ENCODE results near the gene IGFALS.

Gene IGFALS

DNA sequence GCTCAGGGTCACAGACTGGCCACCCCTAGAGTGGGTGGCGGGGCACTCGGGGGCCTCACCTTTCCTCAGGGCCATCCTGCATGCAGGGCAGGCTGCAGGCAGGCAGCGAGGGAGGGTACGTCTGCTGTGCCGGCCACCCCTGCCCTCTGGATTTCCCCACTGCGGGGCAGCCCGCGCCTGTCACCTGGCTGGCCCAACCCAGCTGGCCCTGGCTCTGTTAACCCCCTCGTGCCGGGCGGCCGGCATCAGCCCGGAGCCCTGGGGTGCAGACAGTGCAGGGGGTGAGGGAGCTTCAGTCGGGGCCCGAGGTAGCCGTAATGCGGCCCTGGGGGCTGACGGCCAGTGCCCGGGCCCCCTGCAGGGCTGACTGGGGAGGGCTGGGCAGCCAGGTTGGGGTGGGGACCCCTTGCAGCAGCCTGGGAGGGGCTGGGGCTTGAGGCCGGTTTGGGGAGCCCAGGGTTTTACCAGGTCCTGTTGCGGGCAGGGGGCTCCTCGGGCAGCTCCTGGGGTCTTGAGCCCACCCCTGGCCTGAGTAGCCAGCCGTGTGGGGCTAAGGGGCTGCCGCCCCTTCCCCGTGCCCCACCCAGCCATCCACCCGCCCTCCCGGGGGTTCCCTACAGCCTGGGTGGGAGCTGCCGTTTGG is at the start of gene IGFALS:
Gene IGFALS, minus strand, starts transcription at position 128 of the 643 bp plus-strand sequence. Its CDS starts 53 bp downstream, at position 75.
- FAIRE-seq: no peak

DNA sequence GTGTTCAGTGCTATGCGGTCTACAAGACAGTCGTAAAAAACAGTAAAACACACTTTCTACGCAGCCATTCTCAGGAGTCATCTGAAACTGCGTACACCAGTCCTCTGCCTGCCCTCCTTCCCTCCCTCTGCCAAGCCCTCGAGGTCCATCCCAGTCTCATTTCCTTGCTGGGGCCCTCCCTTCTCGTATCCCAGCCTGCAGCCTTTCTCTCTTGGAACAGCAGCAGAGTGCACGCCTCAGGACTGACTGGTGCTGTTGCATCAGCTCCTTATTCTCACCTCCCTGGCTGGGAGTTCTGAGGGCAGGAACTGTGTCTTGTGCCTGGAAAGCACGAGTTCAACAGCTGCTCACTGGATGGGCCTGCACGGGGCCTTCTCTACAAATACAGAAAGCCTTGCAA is 46.0 kb upstream of the IGFALS start:
- no peak for FAIRE-seq

DNA sequence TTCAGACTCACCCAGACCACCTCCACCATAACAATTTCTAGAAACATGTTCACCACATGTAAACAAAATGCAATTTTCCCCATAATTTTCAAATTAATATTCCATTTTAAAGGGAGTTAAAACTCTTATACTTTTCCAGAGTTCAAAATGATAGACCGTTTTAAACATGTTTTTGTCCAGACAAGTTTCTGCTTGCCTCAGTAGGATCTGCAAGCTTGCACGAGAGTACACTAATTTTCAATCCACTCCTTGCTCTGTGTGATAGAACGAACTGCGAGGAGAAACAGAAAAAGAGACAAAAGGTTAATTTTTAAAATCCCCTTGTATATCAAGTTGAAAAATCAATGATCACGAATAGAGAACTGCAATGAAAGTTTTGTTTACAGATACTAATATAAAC is 40.6 kb upstream of the IGFALS start:
- FAIRE-seq: no peak

DNA sequence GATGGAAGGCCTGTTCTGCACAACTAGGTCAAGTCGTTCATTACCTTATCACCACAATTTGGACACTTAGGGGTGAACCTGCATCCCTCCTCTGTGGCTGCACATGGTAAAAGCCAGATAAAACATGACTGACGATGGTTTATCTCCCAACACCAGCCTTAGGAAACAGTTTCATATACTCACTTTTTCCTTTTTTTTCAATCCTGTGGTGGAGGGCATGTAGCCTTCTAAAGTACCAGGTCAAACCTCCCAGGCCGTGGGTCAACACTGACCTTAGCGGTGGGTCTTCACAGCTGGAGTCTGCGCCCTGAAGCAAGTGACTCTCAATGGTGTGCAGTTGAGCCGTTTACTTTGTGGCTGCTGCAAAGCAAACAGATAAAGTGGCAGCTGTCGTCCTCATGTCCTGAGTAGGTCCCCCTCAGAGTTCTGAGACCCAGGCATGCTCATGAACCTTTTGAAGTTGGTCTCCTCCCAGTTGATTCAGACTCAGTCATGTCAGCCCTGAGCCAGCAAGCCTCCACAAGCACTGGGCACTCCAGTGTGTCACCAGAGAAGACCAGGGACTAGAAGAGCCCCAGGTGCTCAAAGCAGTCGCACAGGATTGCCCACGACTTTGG is 39.4 kb upstream of the IGFALS start:
- no peak for FAIRE-seq

DNA sequence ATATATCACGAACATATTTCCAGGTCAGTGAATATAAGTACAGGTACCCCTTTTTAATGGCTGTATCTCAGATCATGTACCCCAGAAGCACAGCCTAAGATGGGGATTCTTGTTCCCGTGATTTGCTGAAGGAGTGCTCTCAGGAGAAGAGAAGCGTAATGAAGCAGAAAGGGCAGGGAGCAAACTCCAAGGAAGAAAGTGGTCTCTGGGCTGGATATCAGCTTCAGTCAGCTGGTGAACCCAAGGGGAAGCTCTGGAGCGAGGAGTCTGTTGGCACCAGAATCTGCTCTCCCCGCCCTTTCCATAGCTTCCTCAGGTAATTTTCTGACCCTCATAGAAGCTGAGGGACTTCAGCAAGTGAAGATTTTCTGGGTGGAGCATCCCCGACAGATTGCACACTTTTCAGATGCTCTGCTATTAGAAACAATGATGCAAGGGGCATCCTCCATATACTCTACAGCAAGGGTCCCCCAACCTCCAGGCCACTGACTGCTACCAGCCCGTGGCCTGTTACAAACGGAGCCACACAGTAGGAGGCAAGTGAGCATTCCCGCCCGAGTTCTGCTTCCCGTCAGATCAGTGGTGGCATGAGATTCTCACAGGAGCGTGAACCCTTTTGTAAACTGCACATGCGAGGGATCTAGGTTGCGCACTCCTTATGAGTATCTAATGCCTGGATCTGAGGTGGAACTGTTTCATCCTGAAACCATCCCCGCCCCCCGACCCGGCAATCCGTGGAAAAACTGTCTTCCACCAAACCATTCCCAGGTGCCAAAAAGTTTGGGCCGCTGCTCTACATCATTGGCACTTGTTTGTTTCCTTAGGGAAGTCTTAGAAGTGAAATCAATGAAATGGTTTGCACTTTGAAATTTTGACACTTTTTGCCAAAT is 37.9 kb upstream of the IGFALS start:
- no peak for FAIRE-seq

DNA sequence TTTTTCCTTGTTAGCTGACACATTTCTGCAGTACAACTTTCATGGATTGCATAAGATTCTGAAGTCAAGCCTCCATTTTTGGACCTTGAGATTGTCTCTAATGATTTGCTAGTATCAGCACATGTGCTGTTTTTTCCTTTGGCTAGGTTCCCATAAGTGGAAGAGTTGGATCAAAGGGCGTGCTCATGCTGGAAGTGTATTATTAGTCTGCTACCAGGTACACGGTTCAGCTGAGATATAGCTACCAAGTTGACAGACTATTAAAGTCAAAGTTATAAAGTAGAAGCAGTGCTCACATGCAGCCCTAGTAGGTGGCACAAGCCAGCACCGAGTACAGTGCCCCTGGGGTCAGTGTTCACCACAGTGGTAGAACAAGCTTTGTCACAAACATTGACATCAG is 36.7 kb upstream of the IGFALS start:
- FAIRE-seq: no peak

DNA sequence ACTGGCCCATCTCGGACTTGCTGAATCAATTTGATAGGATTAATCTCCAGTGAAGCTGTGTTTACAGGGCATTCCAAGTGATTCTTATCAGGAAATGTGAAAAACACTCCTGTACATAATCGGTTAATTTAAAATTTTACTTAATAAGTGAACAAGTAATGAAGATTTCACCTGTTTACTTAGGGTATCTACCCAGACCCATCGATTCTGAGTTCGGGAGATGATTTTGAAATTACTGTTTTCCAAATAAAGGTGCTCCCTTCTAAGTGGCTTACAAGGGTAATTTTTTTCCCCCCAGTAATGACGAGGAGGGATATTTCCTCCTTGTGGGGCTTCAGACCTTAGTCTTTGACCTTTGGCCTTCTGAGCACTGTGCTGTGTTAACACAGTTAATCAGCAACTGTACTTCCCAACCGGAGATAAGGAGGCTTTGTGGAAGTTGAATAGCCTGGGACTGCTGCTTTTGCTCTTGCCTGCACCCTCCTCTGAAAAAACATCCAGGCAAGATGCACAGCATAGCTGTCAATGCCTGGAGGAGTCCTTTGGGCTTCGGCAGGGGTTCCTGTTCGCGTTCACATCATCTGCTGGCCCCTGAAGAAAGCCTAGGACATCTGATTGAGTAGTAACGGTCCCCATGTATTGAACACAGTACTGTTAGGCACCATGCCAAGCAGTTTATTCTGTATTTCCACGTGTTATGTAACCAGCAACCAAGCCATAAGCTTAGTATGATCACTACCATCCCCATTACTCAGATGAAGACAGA is 35.3 kb upstream of the IGFALS start:
- no peak for FAIRE-seq

DNA sequence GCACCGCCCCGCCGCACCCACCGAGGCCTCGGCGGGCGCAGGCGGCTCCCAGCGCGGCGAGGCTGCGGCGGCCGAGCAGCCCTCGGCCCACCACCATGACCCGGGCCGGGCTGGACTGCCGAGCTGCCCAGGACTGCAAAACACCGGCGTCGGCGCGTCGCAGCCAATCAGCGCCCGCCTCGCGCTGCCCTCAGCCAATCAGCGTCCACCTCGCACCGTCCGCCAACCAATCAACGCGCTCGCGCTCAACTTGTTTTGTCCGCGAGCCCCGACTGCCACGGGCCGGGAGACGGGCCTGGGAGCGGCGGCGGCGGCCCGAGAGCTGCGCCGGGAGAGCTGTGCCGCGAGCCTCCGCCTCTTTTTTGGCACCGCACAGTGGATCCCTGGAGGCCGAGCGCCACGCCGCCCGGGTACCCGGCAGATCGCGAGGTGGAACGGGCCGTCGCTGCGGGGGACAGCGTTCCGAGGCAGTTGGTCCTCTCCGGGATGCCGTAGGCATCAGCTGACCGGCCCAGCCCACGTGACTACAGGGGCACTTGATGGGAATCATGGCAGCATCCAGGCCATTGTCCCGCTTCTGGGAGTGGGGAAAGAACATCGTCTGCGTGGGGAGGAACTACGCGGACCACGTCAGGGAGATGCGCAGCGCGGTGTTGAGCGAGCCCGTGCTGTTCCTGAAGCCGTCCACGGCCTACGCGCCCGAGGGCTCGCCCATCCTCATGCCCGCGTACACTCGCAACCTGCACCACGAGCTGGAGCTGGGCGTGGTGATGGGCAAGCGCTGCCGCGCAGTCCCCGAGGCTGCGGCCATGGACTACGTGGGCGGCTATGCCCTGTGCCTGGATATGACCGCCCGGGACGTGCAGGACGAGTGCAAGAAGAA is 33.4 kb upstream of the IGFALS start, which contains the start of the genes FAHD1 and HAGH:
Gene FAHD1, plus strand, starts transcription at position 516 of the 883 bp plus-strand sequence. Its CDS starts 33 bp downstream, at position 549.
Gene HAGH, minus strand, starts transcription at position 135 of the 883 bp plus-strand sequence. Its CDS starts 38 bp downstream, at position 97.
- no peak for FAIRE-seq

DNA sequence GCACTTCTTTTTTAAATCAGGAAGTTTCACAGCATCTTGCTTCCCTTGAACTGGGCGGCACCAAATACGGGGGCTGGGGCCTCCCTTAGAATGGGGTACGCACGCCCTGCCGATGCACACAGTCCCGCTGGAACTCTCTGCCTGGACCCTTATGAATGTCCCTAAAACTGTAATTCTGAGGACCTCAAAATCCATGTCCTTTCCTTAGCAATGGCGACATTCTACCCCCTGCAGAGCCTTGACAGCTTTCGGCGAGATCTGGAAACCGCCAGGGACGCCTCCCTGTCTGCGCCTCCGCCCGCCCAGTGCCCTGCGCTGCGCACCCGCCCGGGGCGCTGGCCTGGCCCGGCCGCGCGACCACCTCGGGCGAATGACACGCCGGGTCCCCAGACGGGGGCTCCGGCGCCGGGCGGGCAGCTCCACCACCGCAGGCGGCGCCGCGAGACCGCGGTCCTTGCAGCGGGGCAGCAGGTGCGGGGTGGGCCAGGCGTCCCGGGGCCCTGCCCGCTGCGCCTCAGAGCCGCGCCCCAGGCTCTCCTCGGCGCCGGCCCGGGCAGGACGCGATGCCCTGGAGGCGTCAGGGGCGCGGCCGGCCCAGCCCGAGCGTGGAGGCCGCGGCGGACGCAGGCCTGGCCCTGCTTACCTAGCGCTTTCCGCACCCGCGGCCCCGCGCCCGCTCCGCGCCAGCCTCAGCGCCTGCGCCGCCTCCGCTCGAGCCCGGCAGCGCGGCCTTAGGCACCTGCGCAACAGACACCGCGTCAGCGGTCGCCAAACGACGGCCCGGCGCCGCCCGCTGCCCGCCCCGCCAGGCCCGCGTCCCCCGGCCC is 32.6 kb upstream of the IGFALS start:
- FAIRE-seq: no peak

DNA sequence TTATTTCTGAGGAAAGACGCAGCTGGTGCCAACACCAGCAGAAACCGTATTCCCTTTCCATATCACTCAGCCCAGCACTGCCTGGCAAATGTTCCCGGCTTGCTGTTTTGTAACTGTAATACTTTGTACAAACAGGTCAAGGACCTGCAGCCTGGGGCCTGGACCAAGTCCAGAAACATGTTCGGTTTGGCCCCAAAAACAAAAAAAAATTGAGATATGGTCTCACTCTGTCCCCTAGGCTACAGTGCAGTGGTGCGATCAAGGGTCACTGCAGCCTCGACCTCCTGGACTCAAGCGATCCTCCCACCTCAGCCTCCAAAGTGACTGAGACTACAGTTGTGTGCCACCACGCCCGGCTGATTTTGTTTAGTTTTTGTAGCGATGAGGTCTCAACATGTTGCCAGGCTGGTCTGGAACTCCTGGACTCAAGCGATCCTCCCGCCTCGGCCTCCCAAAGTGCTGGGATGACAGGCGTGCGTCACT is 31.9 kb upstream of the IGFALS start:
- FAIRE-seq: no peak

DNA sequence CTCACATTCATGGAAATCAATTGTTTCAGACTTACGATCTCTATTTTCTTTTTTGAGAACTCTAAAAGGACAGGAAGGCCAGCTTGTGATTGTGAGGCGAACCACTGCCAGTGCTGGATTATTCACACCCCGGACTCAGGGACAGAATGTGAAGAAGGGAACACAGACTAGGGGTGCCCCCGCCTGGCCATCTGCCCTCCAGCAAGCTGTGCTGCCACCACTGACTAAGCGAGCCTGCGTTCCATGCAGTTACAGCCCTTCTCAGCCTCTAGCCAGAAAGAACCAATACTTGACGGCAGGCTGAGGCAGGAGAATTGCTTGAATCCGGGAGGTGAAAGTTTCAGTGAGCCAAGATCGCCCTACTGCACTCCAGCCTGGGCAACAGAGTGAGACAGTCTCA is 30.3 kb upstream of the IGFALS start:
- FAIRE-seq: no peak

DNA sequence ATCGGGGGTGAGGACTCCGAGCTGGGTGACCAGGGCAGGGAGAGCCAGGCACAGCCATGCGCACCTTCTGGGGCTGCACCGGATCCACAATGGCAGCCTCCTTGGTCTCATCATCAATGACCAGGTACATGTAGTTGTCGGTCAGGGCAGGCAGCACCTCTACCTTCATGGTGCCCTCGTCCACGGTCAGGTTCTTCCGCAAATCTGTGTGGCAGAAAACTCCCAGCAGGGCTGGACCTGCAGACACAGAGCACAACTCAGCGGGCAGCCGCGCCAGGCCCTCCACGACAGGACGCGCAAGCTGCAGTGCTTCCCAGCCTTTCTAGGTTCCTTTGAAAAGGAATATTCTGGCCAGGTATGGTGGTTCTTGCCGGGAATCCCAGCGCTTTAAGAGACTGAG is 29.3 kb upstream of the IGFALS start:
- no peak for FAIRE-seq

DNA sequence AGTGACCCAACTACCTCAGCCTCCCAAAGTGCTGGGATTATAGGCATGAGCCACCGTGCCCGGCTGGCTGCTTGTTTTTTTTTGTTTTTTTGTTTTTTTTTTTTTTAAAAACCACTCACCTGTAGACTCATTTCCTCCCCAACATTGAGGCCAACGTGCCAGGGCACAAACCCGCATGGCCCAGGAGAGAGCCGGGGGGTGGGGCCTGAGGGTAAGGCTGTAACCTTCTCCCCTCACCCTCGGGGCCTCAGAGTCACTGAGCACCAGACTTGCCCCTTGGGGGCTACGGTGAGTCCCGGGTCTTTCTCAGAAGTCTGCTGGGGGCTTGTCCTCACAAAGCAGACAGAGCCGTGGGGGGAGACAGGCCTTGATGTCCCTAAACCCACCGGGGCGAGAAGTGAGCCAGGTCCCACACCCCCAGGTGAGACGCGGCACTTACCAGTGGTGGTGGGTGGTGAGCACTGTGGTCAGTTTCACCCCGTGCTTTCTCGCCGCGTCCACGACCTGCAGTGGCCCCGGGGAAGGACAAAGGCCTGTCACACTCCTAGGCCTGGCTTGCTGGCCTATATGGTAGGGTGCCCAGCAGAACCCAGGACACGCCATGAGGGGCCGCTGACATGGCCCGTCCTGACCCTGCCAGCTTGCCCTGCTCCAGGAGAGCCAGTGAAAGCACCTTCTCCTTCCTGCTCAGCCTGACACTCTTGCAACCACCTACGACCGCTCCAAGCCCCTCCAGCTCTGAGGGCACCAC is 28.5 kb upstream of the IGFALS start:
- FAIRE-seq: no peak

DNA sequence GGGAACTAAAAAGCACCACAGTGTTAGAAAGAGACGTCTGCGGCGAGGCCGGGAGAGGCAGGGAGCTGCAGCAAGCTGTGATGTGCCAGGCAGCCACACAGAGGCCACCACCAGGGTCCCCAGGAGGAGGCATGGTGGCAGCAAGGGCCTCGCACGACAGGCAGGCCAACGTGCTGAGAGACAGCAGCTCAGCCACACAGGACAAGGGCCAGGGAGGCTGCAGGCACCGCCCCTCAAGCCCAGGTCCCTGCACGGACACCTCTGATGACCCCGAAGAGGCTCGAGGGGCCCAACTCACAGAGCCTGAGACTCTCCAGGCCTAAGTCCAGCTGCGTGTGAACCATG is 27.4 kb upstream of the IGFALS start:
- FAIRE-seq: no peak

DNA sequence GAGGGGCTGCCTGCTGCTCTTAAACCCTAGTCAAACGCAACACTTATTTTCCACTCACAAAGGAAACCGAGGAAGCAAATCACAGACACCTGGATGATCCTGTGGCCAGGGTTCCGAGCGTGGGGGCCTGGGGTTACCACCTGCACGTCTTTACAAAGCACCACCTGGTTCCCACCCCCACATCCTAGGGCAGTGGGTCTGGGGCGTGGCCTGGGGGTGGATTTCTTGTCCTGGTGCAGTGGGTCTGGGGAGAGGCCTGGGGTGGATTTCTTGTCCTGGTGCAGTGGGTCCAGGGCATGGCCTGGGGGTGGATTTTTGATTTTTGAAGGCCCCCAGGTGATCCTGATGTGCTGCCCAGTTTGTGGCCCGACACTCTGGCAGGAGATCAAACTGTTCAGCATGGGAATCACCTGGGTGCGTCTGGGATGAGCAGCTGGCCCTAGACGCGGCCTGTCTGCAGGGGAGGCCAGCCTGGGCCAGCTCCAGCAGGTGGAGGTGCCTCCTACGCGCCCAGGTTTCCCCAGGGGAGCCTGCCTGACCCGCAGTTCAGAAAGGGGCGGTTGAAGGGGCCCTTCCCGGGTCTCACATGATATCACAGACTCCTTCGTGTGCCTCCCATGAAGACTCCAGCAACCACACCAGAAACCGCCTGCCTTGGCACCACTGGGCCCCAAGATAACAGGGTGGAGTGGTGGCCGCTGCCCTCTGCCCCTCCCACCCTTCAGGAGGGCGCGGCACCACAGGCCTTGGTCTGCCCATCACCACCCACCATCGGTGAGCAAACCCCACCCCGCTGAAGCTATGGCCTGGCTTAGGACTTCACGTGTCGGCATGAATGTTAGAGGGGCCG is 26.8 kb upstream of the IGFALS start:
- no peak for FAIRE-seq

DNA sequence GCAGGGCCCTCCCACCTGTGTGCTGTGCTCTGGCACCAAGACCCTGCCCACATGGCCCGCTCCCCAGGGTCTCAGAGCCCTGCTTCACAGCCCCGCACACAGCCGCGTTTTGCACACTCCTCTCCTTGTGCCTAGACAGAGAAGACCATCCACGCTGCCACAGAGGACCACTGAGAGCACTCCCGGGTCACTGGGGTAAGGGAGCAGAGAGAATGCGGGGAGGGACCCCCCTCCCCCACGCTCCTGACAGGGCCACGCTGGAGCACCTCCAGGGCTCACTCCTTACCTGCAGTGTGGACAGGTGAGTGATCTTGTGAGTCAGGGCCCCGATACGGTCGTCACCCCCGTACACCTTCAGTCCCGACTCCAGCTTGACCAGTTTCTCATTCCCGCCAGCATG is 26.1 kb upstream of the IGFALS start:
- FAIRE-seq: no peak

DNA sequence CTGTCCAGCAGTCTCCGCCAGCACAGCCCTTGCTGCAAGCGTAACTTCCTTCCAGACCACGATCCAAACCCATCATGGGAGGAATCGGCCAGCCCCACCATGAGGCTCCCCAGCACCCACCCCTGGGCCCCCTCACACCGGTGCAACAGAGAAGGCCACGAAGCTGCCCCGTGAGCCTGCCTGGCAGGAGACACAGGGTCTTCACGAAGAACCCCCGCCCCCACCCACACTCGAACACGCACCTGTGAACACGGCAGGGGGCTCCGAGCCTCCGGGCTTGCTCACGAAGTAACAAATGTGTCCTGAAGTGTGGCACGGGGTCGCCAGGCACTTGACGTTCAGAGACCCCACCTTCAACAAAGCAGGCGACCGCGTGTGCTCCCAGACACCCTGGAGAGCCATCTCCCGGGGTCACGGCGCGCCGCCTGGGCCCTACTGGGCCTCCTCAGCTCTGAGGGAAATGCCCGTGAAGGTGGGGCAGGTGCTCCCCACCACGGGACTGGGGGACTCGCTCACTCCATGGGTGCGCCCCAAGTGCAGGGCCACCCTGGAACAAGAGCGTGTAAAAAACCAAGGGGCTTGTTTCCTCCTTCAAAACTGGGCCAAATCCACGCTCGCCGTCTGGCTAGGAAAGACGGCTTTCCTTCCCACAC is 25.5 kb upstream of the IGFALS start:
- no peak for FAIRE-seq

DNA sequence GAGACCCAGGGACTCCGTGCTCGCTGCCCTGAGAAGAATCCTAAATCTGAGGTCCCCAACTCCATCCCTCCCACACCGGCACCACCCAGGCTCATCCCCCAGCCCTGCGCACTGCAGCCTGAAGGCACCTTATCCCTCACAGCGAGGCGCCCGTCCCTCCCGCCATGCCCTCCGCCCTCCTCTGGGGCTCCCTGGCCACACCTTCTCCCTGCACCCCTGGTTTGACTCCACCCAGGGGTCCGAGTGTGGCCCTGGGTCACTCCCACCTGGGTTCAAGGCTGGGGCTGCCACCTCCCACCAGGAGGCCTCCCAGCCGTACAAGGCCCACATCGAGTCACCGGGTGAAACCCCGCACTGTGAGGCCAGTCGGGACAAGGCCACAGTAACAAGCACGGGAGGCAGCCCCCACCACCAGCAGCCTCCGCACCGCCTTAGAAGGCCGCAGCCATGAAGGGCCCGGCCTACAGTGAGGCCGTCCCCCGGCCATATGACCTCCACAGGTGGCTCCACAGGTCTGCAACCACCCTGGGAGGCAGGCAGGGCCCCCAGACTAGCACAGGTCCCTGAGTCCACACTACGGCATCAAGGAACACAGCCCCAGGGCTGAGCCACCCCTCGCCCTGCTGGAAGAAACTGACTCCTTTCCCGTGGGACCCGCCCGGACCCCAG is 24.8 kb upstream of the IGFALS start:
- no peak for FAIRE-seq
